ENCODE data around the gene FAM169A. TPM values are rescaled to one million over a fixed set of nuclear protein-coding genes. Genes with fewer than 3 reads are reported as not detected.
"Not testable (repeated sequence)": the region's sequence is repeated elsewhere in the genome, so short reads cannot be mapped to it uniquely, and the experiment has no call there.

Gene FAM169A
- total RNA-seq, 1 experiment from 2014 or later: 18.5 TPM

DNA sequence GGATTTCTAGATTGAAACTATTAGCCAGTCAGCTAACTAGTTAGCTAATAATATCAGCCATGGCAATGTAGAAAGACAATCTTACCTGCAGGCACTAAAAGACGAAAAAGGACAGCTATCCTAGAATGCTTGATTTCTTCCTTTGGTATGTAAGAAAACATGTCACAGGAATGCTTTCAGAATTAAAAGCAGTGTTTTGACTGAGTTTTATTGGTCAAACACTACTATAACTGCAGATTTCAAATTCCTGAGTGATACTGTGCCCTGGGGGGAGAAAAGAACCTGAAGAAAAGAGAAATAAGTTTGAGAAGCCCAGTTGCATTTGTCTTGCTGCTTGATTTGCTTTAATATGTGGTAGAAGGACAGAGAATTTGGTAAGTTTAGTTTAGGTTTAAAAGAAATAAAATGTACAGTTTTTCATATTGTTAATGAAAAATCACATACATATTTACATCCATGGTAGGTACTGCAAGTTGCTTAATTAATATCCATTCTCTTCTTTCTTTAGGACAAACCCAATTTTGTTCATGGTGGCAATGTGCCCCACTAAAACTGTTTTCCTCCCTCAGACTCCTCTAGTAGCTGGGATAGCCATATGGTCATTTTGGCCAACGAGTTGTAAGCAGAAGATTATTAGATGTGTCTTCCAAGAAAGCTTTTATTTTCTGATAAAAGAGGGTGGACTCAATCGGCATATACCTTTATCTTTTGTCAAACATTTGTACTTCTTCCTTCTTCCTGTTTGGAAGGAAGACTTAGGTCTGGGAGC is 4.3 kb upstream of the FAM169A start:
- DNase-seq (ENCODE audit: extremely low read depth, low read depth): no peak

DNA sequence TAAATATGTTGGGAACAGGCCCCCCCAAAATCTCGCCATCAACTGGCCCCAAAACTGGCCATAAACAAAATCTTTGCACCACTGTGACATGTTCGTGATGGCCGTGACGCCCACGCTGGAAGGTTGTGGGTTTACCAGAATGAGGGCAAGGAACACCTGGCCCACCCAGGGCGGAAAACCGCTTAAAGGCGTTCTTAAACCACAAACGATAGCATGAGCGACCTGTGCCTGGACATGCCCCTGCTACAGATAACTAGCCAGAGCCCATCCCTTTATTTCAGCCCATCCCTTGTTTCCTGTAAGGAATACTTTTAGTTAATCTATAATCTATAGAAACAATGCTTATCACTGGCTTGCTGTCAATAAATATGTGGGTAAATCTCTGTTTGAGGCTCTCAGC is 3.2 kb upstream of the FAM169A start:
- DNase-seq (ENCODE audit: extremely low read depth, low read depth): not testable (repeated sequence)

- DNase-seq (ENCODE audit: extremely low read depth, low read depth): no peak
These were observed 492 bp upstream of the FAM169A start for GRCh38 chr5:74866596-74867162.

DNA sequence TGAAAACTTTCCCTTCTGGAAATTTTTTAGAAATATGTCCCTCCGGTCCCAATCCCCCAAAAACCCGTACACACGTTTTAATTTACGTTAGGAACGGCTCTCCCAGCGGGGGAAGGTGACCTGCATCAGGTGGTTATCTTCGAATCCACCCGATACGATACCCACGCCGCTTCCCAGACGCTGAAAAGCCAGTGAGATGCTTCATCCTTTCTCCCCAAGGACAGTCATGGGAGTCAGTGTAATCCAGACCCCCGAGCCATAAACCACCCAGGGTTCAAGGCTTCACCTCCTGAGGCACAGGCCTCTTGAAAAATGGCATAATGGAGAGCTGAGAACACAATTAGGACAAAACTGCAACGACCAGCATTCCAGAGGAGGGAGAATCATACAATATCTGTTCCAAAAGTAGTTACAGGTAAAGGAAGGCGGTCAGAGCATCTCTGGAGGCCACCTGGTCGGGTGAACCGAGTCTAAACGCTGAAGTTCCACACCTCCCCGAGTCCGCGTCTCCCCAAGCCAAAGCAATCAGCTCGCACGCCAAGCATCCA is 857 bp downstream of the FAM169A start:
- peak; percentile 9 for DNase-seq (ENCODE audit: extremely low read depth, low read depth)

GRCh38 chr5:74864823-74865222 is 1.4 kb downstream of the FAM169A start:
- no peak for DNase-seq (ENCODE audit: extremely low read depth, low read depth)

- no peak for DNase-seq (ENCODE audit: extremely low read depth, low read depth)
These were observed 2.5 kb downstream of the FAM169A start for GRCh38 chr5:74863726-74864125.

- DNase-seq (ENCODE audit: extremely low read depth, low read depth): no peak
These were observed 4.0 kb downstream of the FAM169A start for GRCh38 chr5:74862221-74862620.

GRCh38 chr5:74856975-74857374 is 9.2 kb downstream of the FAM169A start:
- not testable (repeated sequence) for DNase-seq (ENCODE audit: extremely low read depth, low read depth)

DNA sequence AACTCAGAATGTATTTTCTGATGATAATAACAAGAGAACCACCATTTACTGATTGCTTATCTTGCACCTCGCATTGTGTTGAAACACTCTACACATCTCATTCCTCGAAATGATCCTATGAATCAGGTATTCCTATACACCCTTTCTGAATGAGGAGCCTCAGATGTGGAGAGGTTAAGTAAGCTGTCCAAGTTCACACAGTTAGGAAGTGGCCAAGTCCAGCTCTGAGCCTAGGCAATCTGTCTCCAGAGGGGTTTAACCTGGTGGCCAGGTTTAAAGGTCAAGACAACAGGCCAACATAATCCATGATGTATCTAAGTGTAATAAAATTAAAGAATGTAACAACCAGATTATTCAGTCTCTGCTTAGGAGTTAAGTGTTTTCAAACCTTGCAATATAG is 12.9 kb downstream of the FAM169A start:
- DNase-seq (ENCODE audit: extremely low read depth, low read depth): no peak

GRCh38 chr5:74851684-74852353 is 14.4 kb downstream of the FAM169A start:
- peak; percentile 41 for DNase-seq (ENCODE audit: extremely low read depth, low read depth)

GRCh38 chr5:74850789-74851425 is 15.3 kb downstream of the FAM169A start:
- no peak for DNase-seq (ENCODE audit: extremely low read depth, low read depth)

- no peak for DNase-seq (ENCODE audit: extremely low read depth, low read depth)
These were observed 16.2 kb downstream of the FAM169A start for GRCh38 chr5:74850030-74850429.

DNA sequence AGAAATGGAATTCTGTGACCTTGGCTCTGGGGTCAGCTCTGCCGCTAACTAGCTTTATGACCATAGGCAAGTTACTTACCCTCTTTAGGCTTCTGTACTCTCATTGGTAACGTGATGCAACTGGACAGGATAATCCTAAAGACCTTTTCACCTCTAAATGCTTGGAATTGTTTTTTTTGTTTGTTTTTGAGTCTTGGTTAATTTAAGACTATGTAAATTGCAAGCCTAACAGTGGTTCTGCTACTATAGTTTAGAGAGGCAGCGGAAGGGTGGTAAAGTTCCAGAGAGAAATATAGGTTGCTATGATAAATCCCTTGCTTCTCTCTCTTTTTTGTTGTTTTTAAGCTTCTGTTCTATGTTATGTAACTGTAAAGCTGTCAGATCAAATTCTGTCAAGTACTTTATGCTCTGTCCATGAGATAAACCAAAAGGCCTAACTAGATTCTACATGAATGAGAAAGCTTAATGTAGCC is 17.6 kb downstream of the FAM169A start:
- DNase-seq (ENCODE audit: extremely low read depth, low read depth): no peak

DNA sequence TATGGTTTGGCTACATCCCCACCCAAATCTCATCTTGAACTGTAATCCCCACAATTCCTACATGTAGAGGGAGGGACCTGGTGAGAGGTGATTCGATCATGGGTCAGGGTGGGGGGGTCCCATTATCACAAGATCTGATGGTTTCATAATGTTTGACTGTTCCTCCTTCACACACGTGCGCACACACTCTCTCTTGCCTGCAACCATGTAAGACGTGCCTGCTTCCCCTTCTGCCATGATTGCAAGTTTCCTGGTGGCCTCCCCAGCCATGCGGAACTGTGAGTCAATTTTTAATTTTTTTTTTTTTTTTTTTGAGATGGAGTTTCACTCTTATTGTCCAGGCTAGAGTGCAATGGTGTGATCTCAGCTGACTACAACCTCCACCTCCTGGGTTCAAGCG is 27.0 kb downstream of the FAM169A start:
- DNase-seq (ENCODE audit: extremely low read depth, low read depth): no peak

DNA sequence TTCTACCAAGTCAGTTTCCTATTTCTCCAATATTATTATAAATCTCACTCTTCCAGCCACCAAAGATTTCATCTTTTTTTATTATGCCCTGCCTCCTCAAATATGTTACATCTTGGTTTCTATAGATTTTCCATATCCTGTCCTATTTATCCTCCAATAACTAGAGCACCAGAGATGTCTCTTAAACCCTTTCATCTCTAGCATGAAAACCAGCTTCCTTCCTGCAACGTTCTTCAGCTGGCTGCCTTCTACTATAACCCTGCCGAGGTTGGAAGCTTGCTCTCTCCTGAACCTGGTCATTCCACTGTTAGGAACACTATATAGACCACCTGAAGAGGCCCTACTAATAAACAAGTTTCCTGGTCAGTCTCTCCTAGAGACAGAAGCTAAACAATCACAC is 27.9 kb downstream of the FAM169A start:
- DNase-seq (ENCODE audit: extremely low read depth, low read depth): no peak

DNA sequence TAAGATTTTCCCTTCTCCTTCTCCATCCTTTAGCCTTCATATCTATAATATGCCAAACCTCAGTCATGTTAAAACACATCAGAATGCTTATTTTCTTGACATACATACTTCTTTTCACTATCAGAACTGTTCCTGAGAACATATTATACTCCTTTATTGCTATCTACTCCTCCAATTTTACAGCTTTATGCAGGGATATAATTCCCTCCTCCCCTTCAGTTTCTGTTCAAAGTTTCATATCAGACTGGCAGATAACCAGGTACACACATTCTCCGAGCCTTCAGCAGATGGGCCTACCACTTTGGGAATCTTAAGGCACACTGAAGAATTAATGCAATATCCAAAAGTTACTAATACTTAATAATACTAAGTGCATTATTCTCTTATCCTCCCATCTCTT is 29.1 kb downstream of the FAM169A start:
- DNase-seq (ENCODE audit: extremely low read depth, low read depth): no peak

- DNase-seq (ENCODE audit: extremely low read depth, low read depth): no peak
These were observed 32.5 kb downstream of the FAM169A start for GRCh38 chr5:74833537-74834266.

DNA sequence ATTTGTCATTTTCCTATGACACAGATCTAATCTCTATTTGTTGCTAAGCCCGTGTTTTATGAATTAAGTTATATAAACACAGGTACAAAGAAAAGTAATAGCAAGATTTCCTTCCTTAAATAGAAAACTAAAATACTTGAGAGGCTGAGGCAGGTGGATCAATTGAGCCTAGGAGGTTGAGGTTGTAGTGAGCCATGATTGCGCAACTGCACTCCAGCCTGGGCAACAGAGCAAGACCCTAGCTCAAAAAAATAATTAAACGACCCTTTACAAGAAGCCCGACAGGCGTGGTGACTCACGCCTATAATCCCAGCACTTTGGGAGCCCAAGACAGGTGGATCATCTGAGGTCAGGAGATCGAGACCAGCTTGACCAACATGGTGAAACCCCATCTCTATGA is 36.8 kb downstream of the FAM169A start:
- DNase-seq (ENCODE audit: extremely low read depth, low read depth): no peak

- DNase-seq (ENCODE audit: extremely low read depth, low read depth): no peak
These were observed 43.9 kb downstream of the FAM169A start for GRCh38 chr5:74822288-74822687.

DNA sequence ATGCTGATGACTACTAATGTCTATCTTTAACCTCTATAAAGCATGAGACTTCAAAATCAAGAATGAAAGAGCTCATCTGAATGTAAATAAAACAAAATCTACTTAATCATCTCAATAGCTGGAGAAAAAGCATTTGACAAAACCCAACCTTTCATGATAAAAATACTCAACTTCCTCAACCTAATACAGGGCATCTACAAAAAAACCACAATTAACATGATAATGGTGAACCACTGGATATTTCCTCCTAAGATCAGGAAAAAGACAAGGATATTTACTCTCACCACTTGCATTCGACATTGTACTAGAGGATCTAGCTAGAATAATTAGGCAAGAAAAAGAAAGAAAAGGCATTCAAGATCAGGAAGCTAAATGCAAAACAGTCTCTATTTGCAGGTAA is 49.3 kb downstream of the FAM169A start:
- DNase-seq (ENCODE audit: extremely low read depth, low read depth): no peak

All from NCI-H460 (cell line).